DOHH2 (cell line): ENCODE data around the gene MORF4L2.

Experiments
- H3F3A ChIP-seq: fragments of 200-600 bp; sonication (generic), shearing (Covaris generic); 2 replicates; pipeline ENCODE4 v1.6.0; 2016; ENCODE audit warnings: antibody characterized with exemption, mild to moderate bottlenecking; ENCODE audit not compliant: control insufficient read depth, insufficient read depth
- H3K27ac ChIP-seq: fragments of 200-600 bp; sonication (generic); 2 replicates; pipeline ENCODE4 v1.5.1; 2014; ENCODE audit warnings: low read depth, mild to moderate bottlenecking, low read length, moderate library complexity
- H3K27me3 ChIP-seq: fragments of 200-600 bp; sonication (generic); 2 replicates; pipeline ENCODE4 v1.6.1; 2014; ENCODE audit warnings: mild to moderate bottlenecking, low read length, mixed read lengths; ENCODE audit not compliant: control insufficient read depth
- H3K36me3 ChIP-seq: fragments of 200-600 bp; sonication (generic); 2 replicates; pipeline ENCODE4 v1.6.1; 2014; ENCODE audit warnings: mild to moderate bottlenecking, low read length, moderate library complexity, mixed read lengths; ENCODE audit not compliant: control insufficient read depth
- H3K4me1 ChIP-seq: fragments of 200-600 bp; sonication (generic); 2 replicates; pipeline ENCODE4 v1.6.1; 2014; ENCODE audit warnings: mild to moderate bottlenecking, low read length, mixed read lengths; ENCODE audit not compliant: control insufficient read depth
- H3K4me2 ChIP-seq: fragments of 200-600 bp; sonication (generic); 2 replicates; pipeline ENCODE4 v1.6.0; 2014; ENCODE audit warnings: mild to moderate bottlenecking, low read length, moderate library complexity
- H3K4me3 ChIP-seq: fragments of 200-600 bp; sonication (generic); 2 replicates; pipeline ENCODE4 v1.5.1; 2014; ENCODE audit warnings: mild to moderate bottlenecking, low read length, mixed read lengths
- H3K79me2 ChIP-seq: fragments of 200-600 bp; sonication (generic); 2 replicates; pipeline ENCODE4 v1.6.1; 2014; ENCODE audit warnings: mild to moderate bottlenecking, low read length, mixed read lengths; ENCODE audit not compliant: control insufficient read depth
- H3K9me2 ChIP-seq: fragments of 200-600 bp; sonication (generic); replicated peaks from 2 replicates; pipeline ENCODE4 v1.6.1; 2014; ENCODE audit warnings: mild to moderate bottlenecking, low read length, mixed read lengths; ENCODE audit not compliant: control insufficient read depth
- H3K9me3 ChIP-seq: fragments of 200-600 bp; sonication (generic); 2 replicates; pipeline ENCODE4 v1.6.1; 2014; ENCODE audit warnings: antibody characterized with exemption, low read length, mixed read lengths; ENCODE audit not compliant: control insufficient read depth, insufficient read depth
- H4K20me1 ChIP-seq: fragments of 200-600 bp; sonication (generic); 2 replicates; pipeline ENCODE4 v1.6.0; 2014; ENCODE audit warnings: low read depth, mild to moderate bottlenecking, antibody characterized with exemption, low read length, moderate library complexity; ENCODE audit not compliant: control insufficient read depth, insufficient read depth
- CTCF ChIP-seq: fragments of 200-600 bp; sonication (generic); IDR thresholded peaks from one replicate; pipeline ENCODE4 v1.5.1; 2014; ENCODE audit warnings: antibody characterized with exemption, mild to moderate bottlenecking, low read depth, low read length; ENCODE audit not compliant: poor library complexity, severe bottlenecking
- EZH2phosphoT487 ChIP-seq: fragments of 200-600 bp; sonication (generic); IDR thresholded peaks from 2 replicates; pipeline ENCODE4 v1.6.1; 2017; ENCODE audit warnings: borderline replicate concordance, mild to moderate bottlenecking, antibody characterized with exemption, low read length, moderate library complexity, mixed read lengths

MORF4L2 gene

GRCh38 chrX:103685396-103685795, 1.1 kb downstream of the MORF4L2 start:
- Histone ChIP-seq H4K20me1 (0 out of 2 replicates have a peak, but pooled peaks cover 8% of the 10 kb centered on the region), H3K9me3 (no peaks in the 10 kb centered on the region), H3K4me2 (peak overlapping the region; percentile 58), H3K79me2 (peaks cover 38% of the 10 kb centered on the region), H3K27ac (no peak overlapping the region), H3K36me3 (peaks cover 46% of the 10 kb centered on the region), H3K4me3 (peak overlapping the region; percentile 91), H3F3A (peaks cover 8% of the 10 kb centered on the region), H3K27me3 (no peaks in the 10 kb centered on the region), H3K4me1 (peaks cover 18% of the 10 kb centered on the region), H3K9me2 (no peaks in the 10 kb centered on the region)
- TF ChIP-seq EZH2phosphoT487, result no peak
- no peak for TF ChIP-seq CTCF

- no peak for TF ChIP-seq CTCF
- no peak for TF ChIP-seq EZH2phosphoT487
- Histone ChIP-seq H3K79me2 (peaks cover 29% of the 10 kb centered on the region), H3F3A (peaks cover 3% of the 10 kb centered on the region), H3K36me3 (peaks cover 78% of the 10 kb centered on the region), H3K9me2 (no peaks in the 10 kb centered on the region), H3K27me3 (no peaks in the 10 kb centered on the region), H3K4me3 (no peak overlapping the region), H3K4me2 (no peak overlapping the region), H4K20me1 (0 out of 2 replicates have a peak, but pooled peaks cover 8% of the 10 kb centered on the region), H3K4me1 (peaks cover 8% of the 10 kb centered on the region), H3K9me3 (no peaks in the 10 kb centered on the region), H3K27ac (no peak overlapping the region)
Measured at GRCh38 chrX:103681443-103681842, 5.1 kb downstream of the MORF4L2 start.

GRCh38 chrX:103678199-103678993, 8.1 kb downstream of the MORF4L2 start:
- no peak overlapping the region for H3K27ac ChIP-seq
- H3K4me2 ChIP-seq, result no peak overlapping the region
- peaks cover 67% of the 10 kb centered on the region for H3K36me3 ChIP-seq
- H3K27me3 ChIP-seq, result no peaks in the 10 kb centered on the region
- TF ChIP-seq EZH2phosphoT487 (no peak), CTCF (no peak)
- no peak overlapping the region for H3K4me3 ChIP-seq
- no peaks in the 10 kb centered on the region for H3K9me2 ChIP-seq
- H3K79me2 ChIP-seq, result no peaks in the 10 kb centered on the region
- no peaks in the 10 kb centered on the region for H3K4me1 ChIP-seq
- no peaks in the 10 kb centered on the region for H3K9me3 ChIP-seq
- no peaks in the 10 kb centered on the region for H4K20me1 ChIP-seq
- peaks cover 12% of the 10 kb centered on the region for H3F3A ChIP-seq
